GM08714 (cell line): ENCODE results near the gene RAP1GAP.

Experiments used
- H3K4me3 ChIP-seq: fragments of 200-500 bp; sonication (Bioruptor generic); 2 replicates; pipeline ENCODE4 v1.5.1; 2014; ENCODE audit warnings: mild to moderate bottlenecking, low read length, inconsistent platforms
- ZNF274 ChIP-seq: IDR thresholded peaks from 2 replicates; pipeline ENCODE4 v1.6.1; 2012; ENCODE audit warnings: mild to moderate bottlenecking, low read depth, low read length

RAP1GAP gene

GRCh38 chr1:21552715-21553114 lies 116.4 kb downstream of the RAP1GAP start:
- no peak overlapping the region for H3K4me3 ChIP-seq
- no peak for TF ChIP-seq ZNF274

- no peak overlapping the region for H3K4me3 ChIP-seq
- no peak for TF ChIP-seq ZNF274
Measured at GRCh38 chr1:21550866-21551475, 118.2 kb downstream of the RAP1GAP start.

- H3K4me3 ChIP-seq: no peak overlapping the region
- TF ChIP-seq ZNF274: no peak
Measured at GRCh38 chr1:21550097-21550496, 119.1 kb downstream of the RAP1GAP start.

GRCh38 chr1:21547876-21548275 lies 121.3 kb downstream of the RAP1GAP start:
- no peak overlapping the region for H3K4me3 ChIP-seq
- TF ChIP-seq ZNF274: no peak
